NCI-H748 treated with DMSO at 0.1 percent for 48 hours (cell line): ENCODE data around the gene MAP3K10.
A peak's percentile ranks its signal among the peaks of the same experiment; 100 is the strongest.

Experiments used
- DNase-seq: peaks from one replicate; lab custom pipeline; 2025; lab: John Stamatoyannopoulos, UW

Gene MAP3K10

GRCh38 chr19:40249781-40250180 is 58.6 kb downstream of the MAP3K10 start:
- no peak for DNase-seq

GRCh38 chr19:40251244-40251643 is 60.0 kb downstream of the MAP3K10 start:
- DNase-seq: no peak

- no peak for DNase-seq
Measured at GRCh38 chr19:40251991-40252390, 60.8 kb downstream of the MAP3K10 start.

- no peak for DNase-seq
Measured at GRCh38 chr19:40252395-40252794, 61.2 kb downstream of the MAP3K10 start.

- DNase-seq: no peak
Measured at GRCh38 chr19:40253611-40254092, 62.4 kb downstream of the MAP3K10 start.

- DNase-seq: no peak
Measured at GRCh38 chr19:40254714-40255418, 63.6 kb downstream of the MAP3K10 start.

- DNase-seq: no peak
Measured at GRCh38 chr19:40255619-40256166, 64.5 kb downstream of the MAP3K10 start.

- DNase-seq: no peak
Measured at GRCh38 chr19:40256512-40256911, 65.3 kb downstream of the MAP3K10 start.

- no peak for DNase-seq
Measured at GRCh38 chr19:40257096-40257517, 65.9 kb downstream of the MAP3K10 start.

GRCh38 chr19:40261631-40262030 is 70.4 kb downstream of the MAP3K10 start:
- no peak for DNase-seq

GRCh38 chr19:40262422-40262821 is 71.2 kb downstream of the MAP3K10 start:
- peak; percentile 9 for DNase-seq

GRCh38 chr19:40263440-40264313 is 72.5 kb downstream of the MAP3K10 start:
- DNase-seq: no peak

GRCh38 chr19:40264314-40265054 is 73.3 kb downstream of the MAP3K10 start:
- DNase-seq: no peak
